ENCODE data around the gene TCEAL9.

DNA sequence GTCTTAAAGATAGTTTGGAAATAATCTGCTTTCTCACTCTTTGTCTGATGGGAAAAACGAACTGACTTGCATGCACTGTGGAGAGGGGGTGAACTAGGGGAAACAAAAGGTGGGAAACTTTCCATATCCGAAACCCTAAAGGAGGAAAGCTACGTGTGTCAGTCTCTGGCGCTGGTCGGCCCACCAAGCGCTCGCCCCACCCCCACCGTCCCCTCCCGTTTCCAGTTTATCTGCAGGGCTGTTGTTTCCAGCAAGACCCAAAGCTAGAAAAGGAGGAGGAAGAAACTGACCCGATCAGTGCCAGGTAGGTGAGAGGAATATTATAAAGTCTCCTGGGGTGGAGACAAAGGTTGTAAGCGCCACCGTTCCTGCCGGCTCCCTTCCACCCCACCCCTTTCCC, 552 bp downstream of the TCEAL9 start:
- TF ChIP-seq CTCF (conservative IDR thresholded peaks at IDR 0.05; ENCODE audit: low read length) (no peak), EZH2phosphoT487 (IDR thresholded peaks at IDR 0.05; ENCODE audit: borderline replicate concordance, low read depth, low read length) (no peak)
